ENCODE data around the gene MAPK1IP1L. TPM values are rescaled to one million over a fixed set of nuclear protein-coding genes. Genes with fewer than 3 reads are reported as not detected.

MAPK1IP1L gene
- total RNA-seq, 1 experiment from 2014 or later, result 73.9 TPM

- Histone ChIP-seq H3K79me2 (ENCODE audit: low read length) (peaks cover 20% of the 10 kb centered on the region), H3K27me3 (ENCODE audit: low read length) (no peaks in the 10 kb centered on the region)
These were observed 14.0 kb downstream of the MAPK1IP1L start for GRCh38 chr14:55065411-55065810.

GRCh38 chr14:55066223-55066622 is 14.8 kb downstream of the MAPK1IP1L start:
- H3K4me2 ChIP-seq (ENCODE audit: low read length), result no peak overlapping the region
- H3K27ac ChIP-seq (ENCODE audit: low read length), result no peak overlapping the region
- H3K4me3 ChIP-seq (ENCODE audit: low read length), result no peak overlapping the region
- peaks cover 11% of the 10 kb centered on the region for H4K20me1 ChIP-seq (ENCODE audit: low read length)
- no peaks in the 10 kb centered on the region for H3K27me3 ChIP-seq (ENCODE audit: low read length)
- CTCF ChIA-PET, result no interaction called here
- H3K79me2 ChIP-seq (ENCODE audit: low read length), result peaks cover 12% of the 10 kb centered on the region
- H2AFZ ChIP-seq (ENCODE audit: low read length), result no peak overlapping the region
- DNase-seq (no peak), ATAC-seq (no peak)
- POLR2A ChIA-PET (ENCODE audit: unreplicated experiment), result no interaction called here
- no peaks in the 10 kb centered on the region for H3K9me3 ChIP-seq (ENCODE audit: low read length)
- H3K9me2 ChIP-seq (replicated peaks; ENCODE audit: low read length), result no peaks in the 10 kb centered on the region
- H3K9ac ChIP-seq (ENCODE audit: low read length), result no peak overlapping the region
- peaks cover 56% of the 10 kb centered on the region for H3K36me3 ChIP-seq (ENCODE audit: low read depth, low read length)
- no peaks in the 10 kb centered on the region for H3K4me1 ChIP-seq (ENCODE audit: insufficient read depth, low read length)
- TF ChIP-seq EZH2 (IDR thresholded peaks at IDR 0.05; ENCODE audit: low read length, unreplicated experiment), result no peak
- TF ChIP-seq EZH2phosphoT487 (IDR thresholded peaks at IDR 0.05; ENCODE audit: borderline replicate concordance, low read length), result no peak
- no peak for TF ChIP-seq CTCF (conservative IDR thresholded peaks at IDR 0.05; ENCODE audit: low read depth, low read length)
- peaks cover 13% of the 10 kb centered on the region for H3F3A ChIP-seq (ENCODE audit: low read length, unreplicated experiment)
- intact Hi-C loops (cut with micrococcal nuclease), result no loop called here
- BruUV-seq (replicated peaks), result no TSS peak

More at GRCh38 chr14:55065411-55065810, 14.0 kb downstream of the MAPK1IP1L start:
- Histone ChIP-seq H3K4me1 (ENCODE audit: insufficient read depth, low read length) (no peaks in the 10 kb centered on the region), H3K9me3 (ENCODE audit: low read length) (no peaks in the 10 kb centered on the region), H3K4me2 (ENCODE audit: low read length) (no peak overlapping the region), H3K36me3 (ENCODE audit: low read depth, low read length) (peaks cover 62% of the 10 kb centered on the region), H4K20me1 (ENCODE audit: low read length) (peaks cover 19% of the 10 kb centered on the region), H2AFZ (ENCODE audit: low read length) (no peak overlapping the region), H3K4me3 (ENCODE audit: low read length) (no peak overlapping the region), H3K9me2 (replicated peaks; ENCODE audit: low read length) (no peaks in the 10 kb centered on the region), H3F3A (ENCODE audit: low read length, unreplicated experiment) (peaks cover 12% of the 10 kb centered on the region), H3K27ac (ENCODE audit: low read length) (no peak overlapping the region), H3K9ac (ENCODE audit: low read length) (no peak overlapping the region)
- CTCF ChIA-PET, result interaction anchor here (0.7 kb wide), 1 partner anchor 14 kb away, joined by 5 read pairs; no protein-coding TSS in a partner anchor
- POLR2A ChIA-PET (ENCODE audit: unreplicated experiment), result no interaction called here
- no peak for ATAC-seq
- intact Hi-C loops (cut with micrococcal nuclease), result no loop called here
- BruUV-seq (replicated peaks), result no TSS peak
- TF ChIP-seq CTCF (conservative IDR thresholded peaks at IDR 0.05; ENCODE audit: low read depth, low read length) (no peak), EZH2phosphoT487 (IDR thresholded peaks at IDR 0.05; ENCODE audit: borderline replicate concordance, low read length) (no peak), EZH2 (IDR thresholded peaks at IDR 0.05; ENCODE audit: low read length, unreplicated experiment) (no peak)
- DNase-seq, result no peak

- TF ChIP-seq EZH2phosphoT487 (IDR thresholded peaks at IDR 0.05; ENCODE audit: borderline replicate concordance, low read length), result no peak
- Histone ChIP-seq H3K9ac (ENCODE audit: low read length) (no peak overlapping the region), H3K27me3 (ENCODE audit: low read length) (no peaks in the 10 kb centered on the region), H3K4me2 (ENCODE audit: low read length) (no peak overlapping the region), H3K79me2 (ENCODE audit: low read length) (no peaks in the 10 kb centered on the region), H3K4me3 (ENCODE audit: low read length) (no peak overlapping the region), H3F3A (ENCODE audit: low read length, unreplicated experiment) (peaks cover 23% of the 10 kb centered on the region), H3K27ac (ENCODE audit: low read length) (peak overlapping the region; percentile 30), H3K9me3 (ENCODE audit: low read length) (no peaks in the 10 kb centered on the region), H2AFZ (ENCODE audit: low read length) (no peak overlapping the region), H3K9me2 (replicated peaks; ENCODE audit: low read length) (no peaks in the 10 kb centered on the region), H3K4me1 (ENCODE audit: insufficient read depth, low read length) (peaks cover 9% of the 10 kb centered on the region; the same call in 1 of the 2 replicates), H3K36me3 (ENCODE audit: low read depth, low read length) (peaks cover 10% of the 10 kb centered on the region; the same call in 1 of the 2 replicates), H4K20me1 (ENCODE audit: low read length) (no peaks in the 10 kb centered on the region)
- ChIA-PET POLR2A (ENCODE audit: unreplicated experiment) (interaction anchor here (0.7 kb wide), 1 partner anchor 32 kb away, joined by 3 read pairs; no protein-coding TSS in a partner anchor), CTCF (interaction anchor here (0.5 to 1.3 kb wide), 2 partner anchors 20 to 90 kb away, joined by 3 to 4 read pairs; no protein-coding TSS in a partner anchor)
- ATAC-seq (no peak), DNase-seq (no peak)
- no TSS peak for BruUV-seq (replicated peaks)
- intact Hi-C loops (cut with micrococcal nuclease), result loop anchor here (2.0 kb wide), 1 partner anchor 18 kb away; no protein-coding TSS in a partner anchor
These were observed 19.5 kb downstream of the MAPK1IP1L start for GRCh38 chr14:55070981-55071411.

All from PC-3 (cell line).